Gastrocnemius medialis (tissue), 4 donors: ENCODE results near the gene SPACDR. TPM values are rescaled to one million over a fixed set of nuclear protein-coding genes. Genes with fewer than 3 reads are reported as not detected.

Experiments
- ATAC-seq, 2 donors: fragments of 150-250 bp; one replicate each; pipeline ENCODE4 v1.9.1; 2016
- DNase-seq, 2 donors: peaks; one replicate each; pipeline ENCODE4 v3.0.0-alpha.2; 2019
- H3K27ac ChIP-seq, 4 donors: fragments of 200-600 bp; sonication (generic); 1 replicate in 1 of 4; 2 replicates in 3 of 4; pipeline ENCODE4 v1.5.1; 2016 to 2018; ENCODE audit warnings: mild to moderate bottlenecking in 2 of 4, moderate library complexity in 1 of 4
- H3K27me3 ChIP-seq, 3 donors: fragments of 200-600 bp; sonication (generic) in 2 of 3; 1 replicate in 1 of 3; 2 replicates in 2 of 3; pipeline versions ENCODE4 v1.5.1 to v1.6.0; 2016 to 2019; ENCODE audit warnings: mild to moderate bottlenecking in 1 of 3, moderate library complexity in 1 of 3
- H3K36me3 ChIP-seq, 2 donors: fragments of 200-600 bp; sonication (generic) in 1 of 2; one replicate each; pipeline ENCODE4 v1.5.1; 2017 to 2018
- H3K4me1 ChIP-seq, 2 donors: fragments of 200-600 bp; sonication (generic) in 1 of 2; one replicate each; pipeline ENCODE4 v1.5.1; 2016 to 2017; ENCODE audit warnings: mild to moderate bottlenecking in 2 of 2
- H3K4me3 ChIP-seq, 4 donors: fragments of 200-600 bp; sonication (generic) in 3 of 4; 1 replicate in 1 of 4; 2 replicates in 3 of 4; pipeline ENCODE4 v1.5.1; 2016 to 2019; ENCODE audit warnings: mild to moderate bottlenecking in 2 of 4
- H3K9me3 ChIP-seq, 3 donors: fragments of 200-600 bp; sonication (generic) in 2 of 3; 1 replicate in 1 of 3; 2 replicates in 2 of 3; pipeline ENCODE4 v1.5.1; 2016 to 2019
- CTCF ChIP-seq, 5 experiments: fragments of 450-650 bp in 3 of 5; fragments of 200-600 bp in 2 of 5; sonication (generic) in 2 of 5; IDR thresholded peaks in 4 of 5; conservative IDR thresholded peaks in 1 of 5; 1 replicate in 4 of 5; 2 replicates in 1 of 5; pipeline ENCODE4 v1.5.1; 2016 to 2019; ENCODE audit warnings: antibody characterized with exemption in 5 of 5, mild to moderate bottlenecking in 3 of 5, moderate library complexity in 3 of 5
- POLR2A ChIP-seq, 2 donors: fragments of 450-650 bp; IDR thresholded peaks; one replicate each; pipeline ENCODE4 v1.6.1; 2017; ENCODE audit warnings: antibody characterized with exemption in 2 of 2, mild to moderate bottlenecking in 2 of 2, moderate library complexity in 2 of 2
- in situ Hi-C, 4 donors: fragments of 200-750 bp; cut with MboI; loops; one replicate each; pipeline versions ENCODE4 v1.15.0 to v1.8.0; 2017; ENCODE audit warnings: low sequenced_read_pairs in 4 of 4
- intact Hi-C: fragments of 100-400 bp; cut with DNase I; formaldehyde crosslinking; loops from one replicate; pipeline ENCODE4 v1.15.1; 2023; ENCODE audit warnings: low total_unique reads
- total RNA-seq, 4 donors: library from RNA; depleted of rRNA; stranded (reverse); fragments of >200 nt; gene quantifications; one replicate each; pipeline versions ENCODE4 v1.1.0 to v1.2.3, GENCODE V29; 2016

Gene SPACDR
- total RNA-seq, 4 donors from 2014 or later: 0.29 TPM; not detected in 3

GRCh38 chr7:100413889-100414288 is 50.2 kb downstream of the SPACDR start:
- Histone ChIP-seq H3K27me3 (no peaks in the 10 kb centered on the region), H3K36me3 (no peaks in the 10 kb centered on the region), H3K4me3 (no peak overlapping the region), H3K4me1 (no peaks in the 10 kb centered on the region), H3K27ac (no peak overlapping the region), H3K9me3 (no peaks in the 10 kb centered on the region)
- ATAC-seq (no peak), DNase-seq (no peak)
- no peak for TF ChIP-seq POLR2A (IDR thresholded peaks at IDR 0.05)
- no peak for TF ChIP-seq CTCF (IDR thresholded peaks at IDR 0.05 in 4 of 5, conservative IDR thresholded peaks at IDR 0.05 in 1 of 5)
- intact Hi-C loops: no loop called here
- in situ Hi-C loops: no loop called here

GRCh38 chr7:100413346-100413745 is 50.7 kb downstream of the SPACDR start:
- in situ Hi-C loops: no loop called here
- ATAC-seq (no peak), DNase-seq (no peak)
- Histone ChIP-seq H3K4me1 (no peaks in the 10 kb centered on the region), H3K27me3 (no peaks in the 10 kb centered on the region), H3K9me3 (no peaks in the 10 kb centered on the region), H3K36me3 (no peaks in the 10 kb centered on the region), H3K27ac (no peak overlapping the region), H3K4me3 (no peak overlapping the region)
- TF ChIP-seq POLR2A (IDR thresholded peaks at IDR 0.05) (no peak), CTCF (IDR thresholded peaks at IDR 0.05 in 4 of 5, conservative IDR thresholded peaks at IDR 0.05 in 1 of 5) (no peak)
- intact Hi-C loops: no loop called here

GRCh38 chr7:100411101-100411500 is 53.0 kb downstream of the SPACDR start:
- no peaks in the 10 kb centered on the region for H3K36me3 ChIP-seq
- no peak for DNase-seq
- no peak overlapping the region for H3K4me3 ChIP-seq
- TF ChIP-seq POLR2A (IDR thresholded peaks at IDR 0.05) (no peak), CTCF (IDR thresholded peaks at IDR 0.05 in 4 of 5, conservative IDR thresholded peaks at IDR 0.05 in 1 of 5) (no peak)
- in situ Hi-C loops (no loop called here), intact Hi-C loops (no loop called here)
- no peak overlapping the region for H3K27ac ChIP-seq
- no peaks in the 10 kb centered on the region for H3K4me1 ChIP-seq
- ATAC-seq: no peak
- H3K9me3 ChIP-seq: no peaks in the 10 kb centered on the region
- H3K27me3 ChIP-seq: no peaks in the 10 kb centered on the region

- in situ Hi-C loops (no loop called here), intact Hi-C loops (no loop called here)
- no peak for DNase-seq
- H3K4me3 ChIP-seq: no peak overlapping the region
- peak; percentile 20 to 43 (median 29) for TF ChIP-seq CTCF (IDR thresholded peaks at IDR 0.05 in 4 of 5, conservative IDR thresholded peaks at IDR 0.05 in 1 of 5)
- TF ChIP-seq POLR2A (IDR thresholded peaks at IDR 0.05): no peak
- no peaks in the 10 kb centered on the region for H3K36me3 ChIP-seq
- no peaks in the 10 kb centered on the region for H3K4me1 ChIP-seq
- no peaks in the 10 kb centered on the region for H3K9me3 ChIP-seq
- no peak overlapping the region for H3K27ac ChIP-seq
- peak; percentile 72 to 78 for ATAC-seq
- no peaks in the 10 kb centered on the region for H3K27me3 ChIP-seq
Observed at GRCh38 chr7:100407285-100408180, 56.5 kb downstream of the SPACDR start.
